Endothelial cell (in vitro differentiated cells): ENCODE data around the gene TMEM179B. TPM values are rescaled to one million over a fixed set of nuclear protein-coding genes. Genes with fewer than 3 reads are reported as not detected.

Experiments
- DNase-seq: peaks from one replicate; pipeline ENCODE4 v3.0.0; 2021; ENCODE audit warnings: low spot score
- H3K27ac Mint-ChIP-seq: one replicate; pipeline ENCODE4 v1.8.0; 2021; ENCODE audit warnings: mixed read lengths, inconsistent platforms; ENCODE audit not compliant: unreplicated experiment
- H3K27me3 Mint-ChIP-seq: one replicate; pipeline ENCODE4 v1.8.0; 2021; ENCODE audit warnings: mild to moderate bottlenecking, moderate library complexity, mixed read lengths, inconsistent platforms; ENCODE audit not compliant: unreplicated experiment
- H3K36me3 Mint-ChIP-seq: one replicate; pipeline ENCODE4 v1.8.0; 2021; ENCODE audit warnings: mild to moderate bottlenecking, low read depth, mixed read lengths, inconsistent platforms; ENCODE audit not compliant: unreplicated experiment
- H3K4me1 Mint-ChIP-seq: one replicate; pipeline ENCODE4 v1.8.0; 2021; ENCODE audit warnings: mild to moderate bottlenecking, mixed read lengths, inconsistent platforms; ENCODE audit not compliant: unreplicated experiment
- H3K4me3 Mint-ChIP-seq: one replicate; pipeline ENCODE4 v1.8.0; 2021; ENCODE audit warnings: mild to moderate bottlenecking, mixed read lengths, inconsistent platforms; ENCODE audit not compliant: unreplicated experiment
- H3K9me3 Mint-ChIP-seq: one replicate; pipeline ENCODE4 v1.8.0; 2021; ENCODE audit warnings: mixed read lengths, inconsistent platforms; ENCODE audit not compliant: unreplicated experiment
- CTCF ChIP-seq: fragments of 200-600 bp; sonication (generic); IDR thresholded peaks from one replicate; pipeline ENCODE4 v1.5.0; 2021; ENCODE audit warnings: antibody characterized with exemption; ENCODE audit not compliant: unreplicated experiment
- total RNA-seq: library from RNA; stranded (reverse); fragmentation: NEBNext Ultra II Directional; extraction: Animal tissue kit (Norgen Biotek cat#: 25700); gene quantifications from one replicate; pipeline ENCODE4 v1.2.1, GENCODE V29; 2021; ENCODE audit not compliant: unreplicated experiment

Gene TMEM179B
- total RNA-seq, 1 donor from 2014 or later = 26.7 TPM

DNA sequence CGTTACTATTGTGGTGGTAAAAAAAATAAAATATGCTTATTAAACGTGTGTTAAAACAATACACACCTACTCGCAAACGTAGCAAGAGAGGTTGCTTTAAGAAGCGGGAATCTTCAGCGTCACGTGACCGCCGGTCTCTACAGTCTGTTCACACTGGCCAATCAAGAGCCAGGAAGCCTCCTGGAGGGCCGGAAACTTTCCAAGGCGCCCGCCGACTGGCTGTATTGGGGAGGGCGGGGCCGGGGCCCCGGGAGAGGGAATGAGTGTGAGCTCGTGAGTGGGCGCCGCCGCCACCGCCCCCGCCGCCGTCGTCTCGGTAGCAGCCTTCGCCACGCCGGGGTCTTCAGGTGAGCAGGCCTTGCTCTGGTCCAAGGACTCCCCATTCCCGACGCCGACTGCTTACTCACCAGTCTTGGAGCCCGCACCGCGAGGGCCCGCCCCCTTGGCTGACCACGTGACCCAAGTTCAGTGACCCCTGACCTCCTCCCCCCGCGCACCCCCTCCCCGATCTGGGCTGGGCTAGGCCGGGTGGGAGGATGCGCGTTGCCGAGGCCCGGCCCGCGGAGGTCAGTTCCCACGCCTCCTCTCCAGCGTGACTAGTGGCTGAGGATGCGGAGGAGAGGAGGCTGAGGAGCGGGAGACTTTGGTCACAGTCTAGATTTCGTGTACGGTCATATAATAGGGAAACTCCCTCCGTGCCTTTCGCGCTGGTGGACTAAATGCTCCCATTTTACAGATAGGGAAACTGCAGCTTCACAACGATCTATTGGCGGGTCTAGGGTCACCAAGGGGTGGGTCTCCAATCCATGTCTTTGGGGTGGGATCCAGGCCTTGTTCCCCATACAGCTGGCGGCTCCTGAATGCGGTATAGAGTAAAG lies 15.8 kb upstream of the TMEM179B start, which contains the start of gene TAF6L:
Gene TAF6L (plus strand): TSS at position 253 of the 878 bp plus-strand sequence. CDS start 4,388 bp downstream, outside the sequence.
- Mint-ChIP-seq H3K27ac (peak within 1 kb of the TSS; percentile 94), H3K4me1 (peaks cover 9% of the 10 kb centered on the region), H3K9me3 (no peaks in the 10 kb centered on the region), H3K4me3 (peak within 1 kb of the TSS; percentile 92), H3K36me3 (peaks cover 14% of the 10 kb centered on the region), H3K27me3 (peaks cover 6% of the 10 kb centered on the region)
- DNase-seq = peak; percentile 92
- no peak for TF ChIP-seq CTCF

DNA sequence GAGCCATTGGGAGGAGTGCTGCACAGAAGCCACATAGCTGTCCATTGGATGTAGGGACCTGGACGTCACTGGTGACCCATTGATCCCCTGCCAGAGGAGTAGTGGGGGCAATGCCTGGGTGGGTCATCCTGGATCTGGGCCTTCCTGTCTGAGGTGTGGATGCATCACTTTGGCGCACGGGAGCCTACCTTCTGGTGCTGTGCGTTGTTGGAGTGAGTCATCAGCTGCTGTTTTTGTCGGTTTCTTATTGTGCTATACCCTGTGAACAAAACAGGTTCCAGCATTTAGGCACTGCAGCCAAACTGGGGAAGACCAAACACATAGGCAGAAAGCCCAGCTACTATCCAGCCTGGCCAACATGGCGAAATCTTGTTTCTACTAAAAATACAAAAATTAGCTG lies 12.8 kb upstream of the TMEM179B start:
- Mint-ChIP-seq H3K27me3 (peaks cover 9% of the 10 kb centered on the region), H3K27ac (no peak overlapping the region), H3K4me1 (peaks cover 9% of the 10 kb centered on the region), H3K9me3 (no peaks in the 10 kb centered on the region), H3K4me3 (no peak overlapping the region), H3K36me3 (peaks cover 23% of the 10 kb centered on the region)
- no peak for DNase-seq
- no peak for TF ChIP-seq CTCF

- DNase-seq = no peak
- no peak overlapping the region for H3K27ac Mint-ChIP-seq
- H3K9me3 Mint-ChIP-seq = no peaks in the 10 kb centered on the region
- H3K4me3 Mint-ChIP-seq = no peak overlapping the region
- H3K4me1 Mint-ChIP-seq = peaks cover 4% of the 10 kb centered on the region
- TF ChIP-seq CTCF = no peak
- peaks cover 9% of the 10 kb centered on the region for H3K27me3 Mint-ChIP-seq
- peaks cover 22% of the 10 kb centered on the region for H3K36me3 Mint-ChIP-seq
Measured at GRCh38 chr11:62775646-62776045, 11.6 kb upstream of the TMEM179B start.

GRCh38 chr11:62777389-62777788 lies 9.8 kb upstream of the TMEM179B start:
- H3K9me3 Mint-ChIP-seq = no peaks in the 10 kb centered on the region
- peaks cover 3% of the 10 kb centered on the region for H3K27me3 Mint-ChIP-seq
- TF ChIP-seq CTCF = no peak
- no peak overlapping the region for H3K27ac Mint-ChIP-seq
- no peak for DNase-seq
- peak overlapping the region; percentile 26 for H3K4me3 Mint-ChIP-seq
- H3K36me3 Mint-ChIP-seq = peaks cover 18% of the 10 kb centered on the region
- H3K4me1 Mint-ChIP-seq = no peaks in the 10 kb centered on the region

DNA sequence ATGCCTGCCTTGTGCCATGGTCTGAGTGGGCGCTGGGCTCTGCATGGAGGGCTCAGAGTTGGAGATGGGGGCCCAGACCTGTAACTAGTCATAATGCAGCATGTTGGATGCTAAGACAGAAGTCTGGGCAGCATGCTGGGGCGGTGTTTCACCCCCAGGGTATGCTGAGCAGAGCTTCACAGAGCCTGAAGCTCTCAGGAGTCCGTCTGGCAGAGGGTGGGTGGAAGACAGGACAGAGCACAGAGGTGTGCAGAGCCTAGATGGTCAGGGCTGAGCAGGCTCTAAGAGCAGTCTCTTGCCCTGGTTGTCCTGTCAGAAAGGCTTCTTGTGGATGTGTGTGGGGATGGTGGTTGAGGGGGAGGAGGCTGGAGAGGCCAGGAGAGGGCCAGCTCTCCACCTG lies 8.8 kb upstream of the TMEM179B start:
- H3K27ac Mint-ChIP-seq = no peak overlapping the region
- DNase-seq = no peak
- H3K9me3 Mint-ChIP-seq = no peaks in the 10 kb centered on the region
- peak overlapping the region; percentile 21 for H3K4me3 Mint-ChIP-seq
- peaks cover 3% of the 10 kb centered on the region for H3K27me3 Mint-ChIP-seq
- no peak for TF ChIP-seq CTCF
- no peaks in the 10 kb centered on the region for H3K4me1 Mint-ChIP-seq
- H3K36me3 Mint-ChIP-seq = peaks cover 26% of the 10 kb centered on the region
